Ramos (cell line): ENCODE measurements around the gene SLC4A8.

Experiments
- in situ Hi-C: fragments of 300-500 bp; cut with MboI; formaldehyde crosslinking; loops from one replicate; pipeline ENCODE4 v1.14.3; 2022; ENCODE audit warnings: low sequenced_read_pairs; ENCODE audit not compliant: unreplicated experiment

The SLC4A8 gene

GRCh38 chr12:51424662-51425539 is at the start of gene SLC4A8:
Gene SLC4A8, plus strand, starts transcription at chr12:51424831. Its CDS starts 157 bp downstream, at chr12:51424988.
- in situ Hi-C loops: loop anchor here (5.0 to 25.0 kb wide), 2 partner anchors 102 to 412 kb away; partner anchors contain the start of gene FIGNL2

- in situ Hi-C loops: no loop called here
Observed at GRCh38 chr12:51374856-51375255, 49.8 kb upstream of the SLC4A8 start.

- in situ Hi-C loops: no loop called here
Observed at GRCh38 chr12:51377099-51377984, 47.3 kb upstream of the SLC4A8 start.

- in situ Hi-C loops: no loop called here
Observed at GRCh38 chr12:51378749-51379148, 45.9 kb upstream of the SLC4A8 start.

GRCh38 chr12:51379571-51379970 is 45.1 kb upstream of the SLC4A8 start:
- in situ Hi-C loops: no loop called here

- in situ Hi-C loops: no loop called here
Observed at GRCh38 chr12:51381226-51382079, 43.2 kb upstream of the SLC4A8 start.

GRCh38 chr12:51382173-51382572 is 42.5 kb upstream of the SLC4A8 start:
- in situ Hi-C loops: no loop called here

- in situ Hi-C loops: no loop called here
Observed at GRCh38 chr12:51383269-51383905, 41.2 kb upstream of the SLC4A8 start.

- in situ Hi-C loops: no loop called here
Observed at GRCh38 chr12:51386351-51386750, 38.3 kb upstream of the SLC4A8 start.

- in situ Hi-C loops: no loop called here
Observed at GRCh38 chr12:51388069-51388799, 36.4 kb upstream of the SLC4A8 start.

GRCh38 chr12:51388846-51389245 is 35.8 kb upstream of the SLC4A8 start:
- in situ Hi-C loops: no loop called here

GRCh38 chr12:51389302-51389999 is 35.2 kb upstream of the SLC4A8 start:
- in situ Hi-C loops: no loop called here

GRCh38 chr12:51390457-51390856 is 34.2 kb upstream of the SLC4A8 start:
- in situ Hi-C loops: no loop called here

- in situ Hi-C loops: no loop called here
Observed at GRCh38 chr12:51390891-51391282, 33.7 kb upstream of the SLC4A8 start.

GRCh38 chr12:51391283-51392123 is 33.1 kb upstream of the SLC4A8 start, which contains the start of gene GALNT6:
Gene GALNT6, minus strand, starts transcription at chr12:51391406. Its CDS starts 11,625 bp downstream, at chr12:51379781.
- in situ Hi-C loops: no loop called here

- in situ Hi-C loops: no loop called here
Observed at GRCh38 chr12:51392556-51393237, 31.9 kb upstream of the SLC4A8 start.
